Embryonic facial prominence (tissue), 1 donor: ENCODE results near the gene GOLGA8F.
"Not testable (repeated sequence)": the region's sequence is repeated elsewhere in the genome, so short reads cannot be mapped to it uniquely, and the experiment has no call there.

Source experiments
- DNase-seq: peaks from one replicate; pipeline ENCODE4 v3.0.0-alpha.2; 2016; ENCODE audit errors: extremely low spot score

Gene GOLGA8F

GRCh38 chr15:28378364-28378763 is at the start of gene GOLGA8F:
GOLGA8F (plus strand) TSS chr15:28378664; CDS start chr15:28378762, 98 bp downstream.
- not testable (repeated sequence) for DNase-seq

GRCh38 chr15:28357984-28358383 is 20.5 kb upstream of the GOLGA8F start, which contains the start of gene GOLGA6L24:
GOLGA6L24 (minus strand) TSS chr15:28358084; CDS start chr15:28358023, 61 bp downstream.
- not testable (repeated sequence) for DNase-seq

GRCh38 chr15:28365502-28365901 is 13.0 kb upstream of the GOLGA8F start:
- not testable (repeated sequence) for DNase-seq

- DNase-seq = not testable (repeated sequence)
Measured at GRCh38 chr15:28380053-28380452, 1.6 kb downstream of the GOLGA8F start.

GRCh38 chr15:28396022-28396421 is 17.6 kb downstream of the GOLGA8F start:
- DNase-seq = not testable (repeated sequence)

- DNase-seq = not testable (repeated sequence)
Measured at GRCh38 chr15:28402774-28403435, 24.4 kb downstream of the GOLGA8F start.

- not testable (repeated sequence) for DNase-seq
Measured at GRCh38 chr15:28420470-28420869, 42.0 kb downstream of the GOLGA8F start.

GRCh38 chr15:28435594-28435993 is 57.1 kb downstream of the GOLGA8F start:
- DNase-seq = not testable (repeated sequence)
